KBM-7 (cell line): ENCODE measurements around the gene ZNF117.
"Not testable (repeated sequence)": the region's sequence is repeated elsewhere in the genome, so short reads cannot be mapped to it uniquely, and the experiment has no call there.

Experiments
- DNase-seq: peaks from one replicate; pipeline ENCODE4 v3.0.0-alpha.2; 2015
- in situ Hi-C: fragments of 300-500 bp; cut with MboI; formaldehyde crosslinking; loops from 2 replicates; pipeline ENCODE4 v1.14.3; 2020; ENCODE audit warnings: low sequenced_read_pairs, low pct_unique_long_range_greater_than_20kb, mixed read lengths

The ZNF117 gene

DNA sequence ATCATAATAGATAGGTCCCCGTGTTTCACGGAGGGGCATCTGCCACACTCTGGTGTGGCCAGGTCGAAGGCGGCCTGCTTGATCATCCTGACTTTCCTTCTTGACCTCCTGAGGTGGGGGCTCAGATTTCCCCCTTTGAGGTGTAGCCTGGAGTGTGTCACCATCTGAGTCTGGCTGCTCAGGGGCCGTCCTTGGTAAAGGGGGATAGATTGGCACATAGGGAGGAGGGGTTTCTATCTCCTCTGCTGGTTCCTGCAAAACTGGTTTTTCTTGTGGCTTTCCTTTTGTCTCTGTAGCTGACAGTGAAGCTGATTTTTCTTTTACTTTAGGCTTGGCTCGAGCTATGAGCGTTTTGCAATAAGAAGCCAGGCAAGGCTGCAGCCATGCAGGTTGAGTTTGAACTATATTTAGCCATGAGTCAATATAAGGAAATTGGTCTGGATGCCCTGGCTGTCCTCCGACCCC, 7.1 kb upstream of the ZNF117 start:
- in situ Hi-C loops = no loop called here
- no peak for DNase-seq

DNA sequence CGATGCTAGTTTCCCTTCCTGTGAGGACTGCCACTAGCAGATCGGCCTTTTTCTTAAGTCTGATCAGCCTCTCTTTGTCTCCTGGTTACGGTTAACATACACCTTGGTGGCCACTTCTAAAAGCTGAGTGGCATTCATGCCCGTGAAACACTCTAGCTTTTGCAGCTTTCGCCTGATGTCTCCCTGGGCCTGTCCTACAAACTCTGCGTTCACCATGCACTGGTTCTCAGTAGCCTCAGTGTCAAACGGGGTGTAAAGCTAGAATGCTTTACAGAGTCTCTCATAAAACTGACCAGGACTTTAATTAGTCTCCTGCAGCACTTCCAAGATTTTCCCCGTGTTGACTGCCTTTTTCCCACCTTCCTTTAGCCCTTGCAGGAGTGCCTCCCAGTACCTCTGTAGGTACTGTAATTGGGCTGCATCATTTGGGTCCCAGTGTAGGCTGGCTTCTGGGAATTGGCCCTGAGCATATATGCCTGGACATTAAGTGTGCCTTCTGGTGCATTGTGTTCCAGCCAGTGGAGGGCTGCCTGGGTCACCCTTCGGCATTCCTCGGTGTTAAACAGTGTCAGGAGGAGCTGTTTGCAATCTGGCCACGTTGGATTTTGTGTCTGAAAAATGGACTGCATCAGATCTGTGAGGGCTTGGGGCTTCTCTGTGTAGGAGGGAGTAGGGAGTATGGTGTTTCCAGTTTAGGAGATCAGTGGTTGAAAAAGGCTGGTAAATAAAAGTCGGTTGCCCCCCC, 6.5 kb upstream of the ZNF117 start:
- no peak for DNase-seq
- in situ Hi-C loops = no loop called here

DNA sequence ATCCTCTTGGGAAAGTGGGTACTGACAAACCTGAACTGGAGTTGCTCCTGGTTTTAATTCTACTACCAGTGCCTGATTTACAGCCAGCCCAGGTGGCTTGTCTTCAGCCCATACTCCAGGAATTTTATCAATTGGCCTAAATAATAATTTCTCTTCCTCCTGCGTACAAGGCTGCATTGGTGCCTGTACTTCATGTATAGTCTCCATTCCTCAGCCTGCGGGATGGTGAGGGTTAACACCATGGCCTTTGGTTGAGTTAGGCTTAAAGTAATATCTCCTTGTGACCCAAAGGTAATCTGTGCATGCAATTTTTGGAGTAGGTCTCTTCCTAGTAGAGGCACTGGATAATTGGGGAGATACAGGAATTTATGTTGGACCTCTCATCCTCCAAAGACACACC, 5.5 kb upstream of the ZNF117 start:
- DNase-seq = no peak
- in situ Hi-C loops = no loop called here

DNA sequence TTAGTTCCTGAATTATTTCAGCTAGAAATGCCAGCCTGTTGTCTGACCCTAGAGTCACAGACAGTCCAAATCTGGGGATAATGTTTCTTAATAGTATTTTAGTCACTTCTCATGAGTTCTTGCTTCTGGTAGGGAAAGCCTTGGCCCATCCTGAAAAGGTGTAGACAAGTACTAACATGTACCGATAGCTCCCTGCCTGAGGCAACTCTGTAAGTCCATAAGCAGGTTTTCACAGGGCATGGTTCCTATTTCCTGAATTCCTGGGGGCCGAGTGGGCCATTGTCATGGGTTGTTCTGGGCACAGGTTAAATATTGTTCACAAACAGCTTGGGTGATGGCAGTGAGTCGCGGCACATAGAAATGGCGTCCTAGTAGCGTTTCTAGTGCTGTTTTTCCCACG, 3.1 kb upstream of the ZNF117 start:
- DNase-seq = no peak
- in situ Hi-C loops = no loop called here

DNA sequence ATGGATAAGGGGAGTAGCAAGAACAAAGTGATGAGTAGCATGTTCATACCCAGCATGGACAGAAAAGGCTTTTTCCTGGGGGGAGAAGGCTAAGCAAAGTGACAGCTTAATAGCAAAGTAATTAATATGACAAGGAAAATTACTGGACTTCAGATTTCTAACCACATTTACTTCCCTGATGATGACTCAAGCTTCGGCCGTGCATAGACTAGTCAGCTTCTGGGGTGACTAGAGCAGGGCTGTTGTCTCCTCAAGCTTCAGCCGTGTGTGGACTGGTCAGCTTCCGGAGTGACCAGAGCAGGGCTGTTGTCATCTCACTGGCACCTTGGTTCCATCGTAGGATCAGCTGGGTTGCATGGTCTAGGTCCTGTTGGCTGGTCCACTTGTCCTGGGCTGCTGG, 2.1 kb upstream of the ZNF117 start:
- no peak for DNase-seq
- in situ Hi-C loops = no loop called here

DNA sequence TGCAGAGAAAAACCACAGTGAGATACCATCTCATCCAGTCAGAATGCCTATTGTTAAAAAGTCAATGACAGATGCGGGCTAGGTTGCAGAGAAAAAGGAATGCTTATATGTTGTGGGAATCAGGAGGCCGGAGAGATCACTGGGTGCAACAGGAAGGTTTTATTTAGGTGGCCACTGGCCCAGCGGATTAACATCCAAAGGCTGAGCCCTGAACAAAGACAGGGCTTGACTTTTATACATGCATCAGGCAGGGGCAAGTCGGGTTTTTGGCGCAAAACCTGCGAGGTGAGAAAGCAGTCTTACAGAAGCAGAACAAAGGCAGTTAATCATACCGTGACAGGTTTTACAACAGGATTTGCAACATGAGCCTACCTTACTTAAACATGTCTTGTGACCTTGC, 620 bp downstream of the ZNF117 start:
- DNase-seq = no peak

DNA sequence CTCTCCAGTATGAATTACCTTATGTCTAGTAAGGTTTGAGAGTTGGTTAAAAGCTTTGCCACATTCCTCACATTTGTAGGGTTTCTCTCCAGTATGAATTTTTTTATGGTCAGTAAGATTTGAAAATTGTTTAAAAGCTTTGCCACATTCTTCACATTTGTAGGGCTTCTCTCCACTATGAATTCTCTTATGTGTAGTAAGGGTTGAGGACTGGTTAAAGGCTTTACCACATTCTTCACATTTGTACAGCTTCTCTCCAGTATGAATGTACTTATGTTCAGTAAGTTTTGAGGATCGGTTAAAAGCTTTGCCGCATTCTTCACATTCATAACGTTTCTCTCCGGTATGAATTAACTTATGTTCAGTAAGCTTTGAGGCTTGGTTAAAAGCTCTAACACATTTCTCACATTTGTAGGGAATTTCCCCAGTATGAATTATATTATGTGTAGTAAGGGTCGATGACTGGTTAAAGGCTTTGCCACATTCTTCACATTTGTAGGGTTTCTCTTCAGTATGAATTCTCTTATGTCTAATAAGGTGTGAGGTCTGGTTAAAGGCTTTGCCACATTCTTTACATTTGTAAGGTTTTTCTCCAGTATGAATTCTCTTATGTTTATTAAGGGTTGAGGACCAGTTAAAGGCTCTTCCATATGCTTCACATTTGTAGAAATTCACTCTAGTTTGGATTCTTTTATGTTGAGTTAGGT, 12.2 kb downstream of the ZNF117 start:
- DNase-seq = peak; percentile 33
- in situ Hi-C loops = no loop called here

More for the DNA sequence above, 620 bp downstream of the ZNF117 start:
- in situ Hi-C loops = no loop called here

DNA sequence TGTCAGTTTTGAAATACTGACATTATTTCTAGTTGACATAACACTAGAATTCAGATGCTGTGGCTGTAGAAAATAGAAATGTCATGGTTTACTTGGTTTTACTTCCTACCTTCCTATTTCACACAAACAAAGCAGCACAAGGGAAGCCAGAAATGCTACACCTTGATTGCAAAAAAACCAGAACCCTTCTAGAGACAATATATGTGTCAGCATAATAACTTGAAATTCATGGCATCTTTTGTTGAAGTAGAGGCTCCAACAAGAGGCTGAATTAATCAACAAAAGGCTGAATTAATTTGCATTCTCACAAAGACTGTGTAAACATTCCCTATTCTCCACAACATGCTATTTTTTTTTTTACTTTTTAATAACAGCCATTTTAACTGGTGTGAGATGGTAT, 25.2 kb downstream of the ZNF117 start:
- in situ Hi-C loops = no loop called here
- DNase-seq = no peak

DNA sequence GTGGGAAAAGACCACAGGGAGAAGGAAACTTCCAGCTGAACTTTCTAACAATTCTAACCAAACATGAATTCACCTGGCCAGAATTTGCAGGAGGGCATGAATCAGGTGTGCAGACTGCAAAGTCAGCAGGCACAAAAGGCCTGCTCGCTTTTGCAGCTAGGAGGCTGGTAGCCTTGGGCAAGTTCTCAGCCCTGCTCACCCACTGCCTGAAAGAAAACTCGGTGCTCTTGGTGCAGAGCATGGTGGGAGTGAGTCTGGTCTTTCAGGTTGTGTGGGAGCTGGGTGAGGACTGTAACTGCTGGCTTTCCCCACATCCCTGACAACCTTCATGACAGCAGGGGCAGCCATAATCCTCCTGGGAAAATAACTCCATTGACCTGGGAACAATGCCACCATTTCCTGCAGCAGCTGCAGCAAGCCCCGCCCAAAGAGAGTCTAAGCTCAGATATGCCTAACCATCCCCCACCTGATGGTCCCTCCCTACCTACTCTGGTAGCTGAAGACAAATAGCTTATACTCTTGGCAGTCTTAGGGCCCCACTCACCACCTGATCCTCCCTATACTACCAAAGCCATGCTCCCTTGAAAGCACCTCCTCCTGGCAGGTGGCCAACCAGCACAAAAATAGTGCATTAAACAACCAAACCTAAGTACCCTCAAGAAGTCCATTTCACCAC, 31.6 kb downstream of the ZNF117 start:
- DNase-seq = no peak
- in situ Hi-C loops = no loop called here

DNA sequence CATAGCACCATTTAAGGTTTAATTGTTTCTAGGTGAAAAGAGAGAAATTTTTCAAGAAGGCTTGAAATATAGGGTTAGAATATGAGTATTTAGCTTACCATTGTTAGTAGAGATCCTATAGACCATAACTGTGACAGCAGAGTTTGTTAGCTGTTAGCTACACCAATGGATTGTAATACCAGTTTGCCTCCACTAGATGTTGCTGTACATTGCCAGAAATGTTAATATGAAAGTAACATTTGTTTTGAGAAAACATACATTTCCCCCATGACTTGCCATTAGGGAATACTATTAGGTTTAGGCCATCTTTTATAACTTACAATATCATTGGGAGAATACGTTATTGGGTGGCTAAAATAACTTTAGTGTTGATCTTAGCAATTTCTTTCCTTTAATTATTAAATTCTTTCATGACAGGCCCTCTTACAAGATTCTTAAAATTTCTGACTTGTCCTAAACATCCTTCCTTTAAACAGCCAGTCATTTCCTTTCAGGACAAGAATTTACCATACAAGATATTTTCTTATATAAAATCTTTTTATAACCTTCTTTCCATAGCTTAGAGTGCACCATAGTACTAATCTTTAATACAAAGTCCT, 39.5 kb downstream of the ZNF117 start:
- peak; percentile 65 for DNase-seq
- in situ Hi-C loops = no loop called here

DNA sequence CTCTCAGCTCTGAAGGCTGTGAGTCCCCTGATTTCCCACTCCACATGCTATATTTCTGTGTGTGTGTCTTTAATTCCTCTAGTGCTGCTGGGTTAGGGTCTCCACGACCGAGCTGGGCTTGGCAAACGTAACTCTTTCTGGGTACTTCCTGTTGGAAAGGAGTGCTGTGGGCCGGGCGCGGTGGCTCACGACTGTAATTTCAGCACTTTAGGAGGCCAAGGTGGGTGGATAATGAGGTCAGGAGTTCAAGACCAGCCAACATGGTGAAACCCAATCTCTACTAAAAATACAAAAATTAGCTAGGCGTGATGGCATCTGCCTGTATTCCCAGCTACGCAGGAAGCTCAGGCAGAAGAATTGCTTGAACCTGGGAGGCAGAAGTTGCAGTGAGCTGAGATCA, 40.2 kb downstream of the ZNF117 start:
- DNase-seq, in situ Hi-C loops: not testable (repeated sequence)

DNA sequence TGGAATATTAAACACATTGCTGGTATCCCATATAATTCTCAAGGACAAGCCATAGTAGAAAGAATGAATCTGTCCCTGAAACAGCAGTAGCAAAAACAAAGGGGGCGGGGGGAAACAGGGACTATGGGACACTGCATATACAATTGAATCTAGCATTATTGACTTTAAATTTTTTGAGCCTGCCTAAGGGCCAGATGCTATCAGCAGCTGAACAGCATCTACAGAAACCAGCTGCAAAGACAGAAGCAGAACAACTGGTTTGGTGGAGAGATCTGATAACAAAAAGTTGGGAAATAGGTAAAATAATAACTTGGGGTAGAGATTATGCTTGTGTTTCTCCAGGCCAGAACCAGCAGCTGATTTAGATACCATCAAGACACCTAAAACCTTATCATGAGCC, 42.1 kb downstream of the ZNF117 start:
- in situ Hi-C loops = not testable (repeated sequence)

DNA sequence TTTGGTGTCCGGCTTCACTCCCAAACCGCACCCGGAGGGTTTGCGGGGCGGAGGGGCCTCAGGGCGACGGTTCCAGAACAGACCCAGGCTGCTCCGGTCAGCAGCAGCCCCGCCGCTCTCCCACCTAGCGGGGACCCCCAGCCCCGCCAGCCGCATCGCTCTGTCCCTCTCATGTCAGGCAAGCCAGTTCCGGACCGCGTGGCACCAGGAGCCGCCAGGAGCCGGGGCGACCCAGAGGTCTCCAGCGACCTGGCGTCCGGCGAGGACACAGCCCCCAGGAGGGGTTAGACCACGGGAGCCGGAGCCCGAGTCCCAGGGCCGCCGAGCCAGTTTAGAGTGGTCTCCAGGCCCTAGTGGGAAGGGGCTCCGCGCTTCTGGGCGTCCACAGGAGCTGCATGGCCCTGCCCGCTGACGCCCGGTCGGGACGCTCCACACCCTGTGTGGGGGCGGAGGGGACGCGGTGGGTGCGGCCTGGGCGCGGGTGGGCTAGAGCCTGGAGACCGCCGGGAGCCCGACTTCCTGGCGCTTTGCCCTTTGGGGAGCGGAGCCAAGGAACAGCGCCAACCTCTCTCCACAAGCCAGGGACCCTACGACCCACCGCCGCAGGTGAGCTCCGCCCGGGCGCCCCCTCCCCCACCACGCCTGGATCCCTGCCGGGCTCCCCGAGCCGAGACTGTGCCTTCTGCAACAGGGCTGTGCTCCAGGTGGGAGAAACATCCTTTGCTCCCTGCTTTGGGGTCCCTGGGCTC, 43.4 kb downstream of the ZNF117 start:
- in situ Hi-C loops = no loop called here

More for the DNA sequence above, 42.1 kb downstream of the ZNF117 start:
- not testable (repeated sequence) for DNase-seq

DNA sequence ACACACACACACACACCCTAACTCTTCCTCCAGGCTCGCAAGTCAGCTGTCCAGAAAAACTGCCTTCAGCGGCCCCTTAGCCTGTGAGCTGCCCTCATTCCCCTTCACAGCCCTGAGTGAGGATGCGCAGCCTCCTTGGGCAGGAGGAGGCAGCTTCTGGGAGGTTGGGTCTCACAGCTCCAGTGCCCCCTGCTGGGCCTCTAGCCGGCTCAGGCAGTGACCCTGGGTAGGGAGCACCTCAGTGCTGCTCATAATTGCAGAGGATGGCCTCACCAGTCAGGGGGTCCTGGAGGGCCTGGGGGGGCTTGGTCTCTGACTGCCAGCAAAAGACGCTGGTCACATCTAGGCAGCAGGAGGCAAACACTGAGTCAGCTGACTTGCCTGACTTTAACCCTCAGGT, 44.1 kb downstream of the ZNF117 start:
- DNase-seq = no peak
- in situ Hi-C loops = no loop called here

More for the DNA sequence above, 43.4 kb downstream of the ZNF117 start:
- DNase-seq = no peak

DNA sequence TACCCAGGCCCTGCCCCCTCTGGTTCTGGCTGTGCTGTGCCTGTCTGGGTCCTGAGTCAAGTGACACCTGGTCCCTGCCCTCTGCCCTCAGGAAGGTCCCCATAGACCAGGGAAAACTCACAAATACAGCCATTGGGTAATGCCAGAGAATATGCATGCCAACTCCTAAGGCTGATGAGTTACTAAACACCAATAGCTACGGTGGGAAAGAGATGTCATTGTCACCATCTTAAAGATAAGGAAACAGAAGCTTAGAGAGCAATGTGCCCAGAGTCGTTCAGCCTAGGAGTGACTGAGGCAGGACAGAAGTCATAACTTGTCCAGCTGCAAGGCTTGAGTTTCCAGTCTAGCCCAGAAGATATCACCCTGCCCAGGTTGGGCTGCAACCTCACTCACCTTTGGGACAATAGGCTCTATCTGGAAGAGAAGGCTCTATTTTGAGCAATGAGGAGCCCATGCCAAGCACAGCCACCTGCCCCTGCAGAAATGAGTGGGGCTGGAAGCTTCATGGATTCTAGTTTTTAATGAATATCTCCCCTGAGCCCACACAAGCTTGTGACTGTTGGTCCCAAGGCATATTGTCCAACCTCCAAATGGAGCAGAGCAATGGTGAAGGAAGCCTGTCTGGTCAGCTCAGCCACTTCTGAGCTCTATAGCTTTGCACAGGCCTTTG, 45.2 kb downstream of the ZNF117 start:
- in situ Hi-C loops = no loop called here
- DNase-seq = no peak

DNA sequence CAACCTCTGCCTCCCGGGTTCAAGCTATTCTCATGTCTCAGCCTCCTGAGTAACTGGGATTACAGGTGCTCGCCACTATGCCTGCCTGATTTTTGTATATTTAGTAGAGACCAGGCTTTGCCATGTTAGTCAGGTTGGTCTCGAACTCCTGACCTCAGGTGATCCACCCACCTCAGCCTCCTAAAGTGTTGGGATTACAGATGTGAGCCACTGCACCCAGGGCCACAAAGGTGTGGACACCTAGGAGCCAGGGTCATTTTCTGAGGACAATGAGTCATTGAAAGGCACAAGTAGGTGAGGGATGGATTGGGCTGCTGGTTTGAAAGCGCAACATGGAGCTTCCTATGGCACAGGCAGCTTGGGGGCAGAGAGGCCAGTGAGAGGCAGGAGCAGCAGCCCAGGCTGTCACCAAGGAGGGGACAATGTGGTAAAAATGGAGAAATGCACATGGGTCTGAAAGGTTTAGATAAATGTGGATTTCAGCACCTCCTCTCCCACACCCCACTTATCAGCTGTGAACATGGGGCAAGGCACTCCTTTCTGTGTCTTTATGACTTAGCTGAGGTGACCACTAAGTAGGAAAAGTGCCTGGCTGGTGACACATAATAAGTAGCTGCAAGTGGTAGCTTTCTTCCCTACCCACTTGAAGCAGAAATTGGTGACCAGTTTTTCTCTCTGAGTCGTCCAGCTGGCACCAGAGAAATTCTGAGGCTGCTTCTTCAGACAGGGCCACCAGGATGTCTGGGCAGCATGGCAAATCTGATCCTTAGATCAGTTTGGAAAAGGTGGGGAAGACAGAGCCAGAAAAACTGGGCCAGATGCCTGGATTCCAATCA, 46.0 kb downstream of the ZNF117 start:
- DNase-seq, in situ Hi-C loops: not testable (repeated sequence)

DNA sequence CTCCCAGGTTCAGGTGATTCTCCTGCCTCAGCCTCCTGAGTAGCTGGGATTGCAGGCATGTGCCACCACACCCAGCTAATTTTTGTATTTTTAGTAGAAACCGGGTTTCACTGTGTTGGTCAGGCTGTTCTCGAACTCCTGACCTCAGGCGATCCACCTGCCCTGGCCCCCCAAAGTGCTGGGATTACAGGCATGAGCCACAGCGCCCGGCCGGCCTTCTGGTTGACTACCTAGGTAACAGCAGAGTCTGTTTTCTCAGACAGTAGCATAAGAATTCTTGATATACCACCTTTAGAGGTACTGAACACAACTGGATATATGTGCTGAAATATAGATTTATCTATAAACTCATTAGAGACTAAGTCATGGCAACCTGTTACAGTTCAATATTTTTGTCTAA, 50.8 kb downstream of the ZNF117 start:
- in situ Hi-C loops, DNase-seq: not testable (repeated sequence)

DNA sequence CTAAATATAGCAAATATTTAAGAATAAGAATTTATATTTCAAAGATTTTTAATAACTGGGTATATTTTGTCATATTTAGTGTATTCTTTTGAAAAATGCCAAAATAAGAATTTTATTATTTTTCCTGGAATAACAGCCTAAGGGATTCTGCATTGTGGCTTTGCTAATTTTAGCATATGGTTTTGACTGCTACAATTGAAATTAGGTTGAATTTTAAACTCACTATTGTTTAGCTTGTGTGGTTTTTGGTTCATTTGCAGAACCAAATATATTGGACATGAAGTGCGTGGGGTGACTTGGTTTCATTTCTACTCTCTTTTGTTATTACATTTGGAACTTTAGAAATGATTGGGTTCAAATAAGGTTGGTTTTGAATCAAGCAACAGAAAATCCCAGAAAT, 52.3 kb downstream of the ZNF117 start:
- in situ Hi-C loops = no loop called here
- no peak for DNase-seq
